ENCODE measurements around the gene IGFLR1.

The IGFLR1 gene

GRCh38 chr19:35723671-35724070, 18.6 kb downstream of the IGFLR1 start:
- DNase-seq: no peak

GRCh38 chr19:35722897-35723296, 19.4 kb downstream of the IGFLR1 start:
- DNase-seq: no peak

- no peak for DNase-seq
Measured at GRCh38 chr19:35722461-35722860, 19.8 kb downstream of the IGFLR1 start.

- DNase-seq: no peak
Measured at GRCh38 chr19:35721374-35721773, 20.9 kb downstream of the IGFLR1 start.

GRCh38 chr19:35720648-35721047, 21.6 kb downstream of the IGFLR1 start:
- no peak for DNase-seq

- no peak for DNase-seq
Measured at GRCh38 chr19:35720163-35720524, 22.1 kb downstream of the IGFLR1 start.

GRCh38 chr19:35719402-35720162, 22.7 kb downstream of the IGFLR1 start:
- DNase-seq: no peak

- no peak for DNase-seq
Measured at GRCh38 chr19:35718345-35719041, 23.8 kb downstream of the IGFLR1 start.

- peak; percentile 97 for DNase-seq
Measured at GRCh38 chr19:35717665-35718344, 24.4 kb downstream of the IGFLR1 start, which contains the start of gene KMT2B. Gene KMT2B (plus strand): TSS chr19:35718003. CDS start chr19:35718019, 16 bp downstream.

- peak; percentile 85 for DNase-seq
Measured at GRCh38 chr19:35716801-35717664, 25.2 kb downstream of the IGFLR1 start.

- DNase-seq: peak; percentile 42
Measured at GRCh38 chr19:35715981-35716800, 26.1 kb downstream of the IGFLR1 start.

GRCh38 chr19:35715355-35715809, 26.9 kb downstream of the IGFLR1 start:
- no peak for DNase-seq

- no peak for DNase-seq
Measured at GRCh38 chr19:35714601-35715354, 27.5 kb downstream of the IGFLR1 start.

GRCh38 chr19:35713904-35714495, 28.3 kb downstream of the IGFLR1 start:
- no peak for DNase-seq

- no peak for DNase-seq
Measured at GRCh38 chr19:35713506-35713850, 28.8 kb downstream of the IGFLR1 start.

GRCh38 chr19:35712567-35713505, 29.4 kb downstream of the IGFLR1 start:
- no peak for DNase-seq

GRCh38 chr19:35710784-35711723, 31.2 kb downstream of the IGFLR1 start:
- no peak for DNase-seq

GRCh38 chr19:35708391-35708790, 33.9 kb downstream of the IGFLR1 start:
- no peak for DNase-seq

Measured in HCEC 1CT (cell line).